Measurements from ENCODE around the gene COX6A2. TPM values are rescaled to one million over a fixed set of nuclear protein-coding genes. Genes with fewer than 3 reads are reported as not detected.

COX6A2 gene
- total and polyA plus RNA-seq, 2 experiments from 2014 or later = 6.0 TPM; not detected in 1

DNA sequence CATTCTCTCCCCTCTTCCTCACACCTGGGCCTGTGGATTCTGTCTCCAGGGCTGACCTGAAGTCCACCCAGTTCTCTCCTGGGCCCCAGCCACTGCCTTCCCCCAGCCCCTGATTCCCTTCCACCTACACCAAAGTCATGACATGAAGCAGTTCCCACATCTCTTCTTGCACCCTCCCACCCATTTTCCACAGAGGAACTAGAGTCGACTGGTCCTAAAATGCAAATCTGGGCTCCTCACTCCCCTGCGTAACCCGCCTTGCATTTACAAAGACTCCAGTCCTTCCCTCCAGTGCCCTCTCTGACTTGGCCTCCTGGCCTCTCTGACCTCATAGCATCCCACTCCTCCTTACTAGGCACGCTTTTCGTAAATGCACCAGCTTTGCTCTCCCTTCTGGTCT is 14.8 kb downstream of the COX6A2 start:
- Histone ChIP-seq H4K20me1 (replicated peaks; ENCODE audit: insufficient read depth) (no peaks in the 10 kb centered on the region), H3F3A (replicated peaks; ENCODE audit: low read depth) (no peaks in the 10 kb centered on the region), H3K36me3 (ENCODE audit: insufficient read depth) (no peaks in the 10 kb centered on the region), H3K27me3 (ENCODE audit: insufficient read depth) (no peaks in the 10 kb centered on the region), H3K27ac (ENCODE audit: low read depth) (no peak overlapping the region), H3K4me1 (ENCODE audit: insufficient read depth) (no peaks in the 10 kb centered on the region), H3K4me2 (no peak overlapping the region), H3K4me3 (no peak overlapping the region), H3K9me2 (ENCODE audit: insufficient read depth) (no peaks in the 10 kb centered on the region), H3K79me2 (replicated peaks; ENCODE audit: insufficient read depth) (no peaks in the 10 kb centered on the region), H2AFZ (no peak overlapping the region)
- Mint-ChIP-seq H3K27me3 (ENCODE audit: insufficient read depth, low read depth, poor library complexity) (peaks cover 12% of the 10 kb centered on the region), H3K9me3 (peaks cover 2% of the 10 kb centered on the region; the same call in 2 of the 3 replicates), H3K4me1 (no peaks in the 10 kb centered on the region), H3K4me3 (no peak overlapping the region), H3K36me3 (ENCODE audit: low read depth) (no peaks in the 10 kb centered on the region; the same call in 2 of the 3 replicates), H3K27ac (no peak overlapping the region)
- no peak for TF ChIP-seq ZNF331 (CRISPR knock-in tag; IDR thresholded peaks at IDR 0.05; ENCODE audit: low read depth)
- ATAC-seq (no peak), DNase-seq (ENCODE audit: low spot score) (no peak)

DNA sequence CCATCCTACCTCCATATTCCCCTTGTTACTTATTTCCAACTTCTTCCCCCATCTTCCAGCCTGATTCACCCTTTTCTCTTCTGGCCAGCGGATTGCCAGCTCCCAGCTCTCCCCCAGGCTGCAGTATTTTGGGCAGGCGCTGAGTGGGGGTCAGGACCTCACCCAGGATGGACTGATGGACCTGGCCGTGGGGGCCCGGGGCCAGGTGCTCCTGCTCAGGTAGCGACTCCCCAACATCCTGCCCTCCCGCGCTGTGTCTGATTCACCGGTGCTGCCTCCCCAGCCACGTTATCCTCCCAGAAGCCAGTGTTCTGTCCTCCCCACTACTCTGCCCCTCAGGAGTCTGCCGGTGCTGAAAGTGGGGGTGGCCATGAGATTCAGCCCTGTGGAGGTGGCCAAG is 15.4 kb downstream of the COX6A2 start:
- DNase-seq (ENCODE audit: low spot score) = no peak
- no peak for ATAC-seq
- Histone ChIP-seq H3K4me2 (no peak overlapping the region), H3K9me2 (ENCODE audit: insufficient read depth) (no peaks in the 10 kb centered on the region), H3K27ac (ENCODE audit: low read depth) (no peak overlapping the region), H3K27me3 (ENCODE audit: insufficient read depth) (no peaks in the 10 kb centered on the region), H3K36me3 (ENCODE audit: insufficient read depth) (no peaks in the 10 kb centered on the region), H4K20me1 (replicated peaks; ENCODE audit: insufficient read depth) (no peaks in the 10 kb centered on the region), H3F3A (replicated peaks; ENCODE audit: low read depth) (no peaks in the 10 kb centered on the region), H3K4me1 (ENCODE audit: insufficient read depth) (no peaks in the 10 kb centered on the region), H2AFZ (no peak overlapping the region), H3K79me2 (replicated peaks; ENCODE audit: insufficient read depth) (no peaks in the 10 kb centered on the region), H3K4me3 (no peak overlapping the region)
- TF ChIP-seq, protein P1, sequence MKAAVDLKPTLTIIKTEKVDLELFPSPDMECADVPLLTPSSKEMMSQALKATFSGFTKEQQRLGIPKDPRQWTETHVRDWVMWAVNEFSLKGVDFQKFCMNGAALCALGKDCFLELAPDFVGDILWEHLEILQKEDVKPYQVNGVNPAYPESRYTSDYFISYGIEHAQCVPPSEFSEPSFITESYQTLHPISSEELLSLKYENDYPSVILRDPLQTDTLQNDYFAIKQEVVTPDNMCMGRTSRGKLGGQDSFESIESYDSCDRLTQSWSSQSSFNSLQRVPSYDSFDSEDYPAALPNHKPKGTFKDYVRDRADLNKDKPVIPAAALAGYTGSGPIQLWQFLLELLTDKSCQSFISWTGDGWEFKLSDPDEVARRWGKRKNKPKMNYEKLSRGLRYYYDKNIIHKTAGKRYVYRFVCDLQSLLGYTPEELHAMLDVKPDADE (IDR thresholded peaks at IDR 0.05) = no peak
- TF ChIP-seq JUNB (IDR thresholded peaks at IDR 0.05; ENCODE audit: unreplicated experiment) = no peak
- TF ChIP-seq, protein P2, sequence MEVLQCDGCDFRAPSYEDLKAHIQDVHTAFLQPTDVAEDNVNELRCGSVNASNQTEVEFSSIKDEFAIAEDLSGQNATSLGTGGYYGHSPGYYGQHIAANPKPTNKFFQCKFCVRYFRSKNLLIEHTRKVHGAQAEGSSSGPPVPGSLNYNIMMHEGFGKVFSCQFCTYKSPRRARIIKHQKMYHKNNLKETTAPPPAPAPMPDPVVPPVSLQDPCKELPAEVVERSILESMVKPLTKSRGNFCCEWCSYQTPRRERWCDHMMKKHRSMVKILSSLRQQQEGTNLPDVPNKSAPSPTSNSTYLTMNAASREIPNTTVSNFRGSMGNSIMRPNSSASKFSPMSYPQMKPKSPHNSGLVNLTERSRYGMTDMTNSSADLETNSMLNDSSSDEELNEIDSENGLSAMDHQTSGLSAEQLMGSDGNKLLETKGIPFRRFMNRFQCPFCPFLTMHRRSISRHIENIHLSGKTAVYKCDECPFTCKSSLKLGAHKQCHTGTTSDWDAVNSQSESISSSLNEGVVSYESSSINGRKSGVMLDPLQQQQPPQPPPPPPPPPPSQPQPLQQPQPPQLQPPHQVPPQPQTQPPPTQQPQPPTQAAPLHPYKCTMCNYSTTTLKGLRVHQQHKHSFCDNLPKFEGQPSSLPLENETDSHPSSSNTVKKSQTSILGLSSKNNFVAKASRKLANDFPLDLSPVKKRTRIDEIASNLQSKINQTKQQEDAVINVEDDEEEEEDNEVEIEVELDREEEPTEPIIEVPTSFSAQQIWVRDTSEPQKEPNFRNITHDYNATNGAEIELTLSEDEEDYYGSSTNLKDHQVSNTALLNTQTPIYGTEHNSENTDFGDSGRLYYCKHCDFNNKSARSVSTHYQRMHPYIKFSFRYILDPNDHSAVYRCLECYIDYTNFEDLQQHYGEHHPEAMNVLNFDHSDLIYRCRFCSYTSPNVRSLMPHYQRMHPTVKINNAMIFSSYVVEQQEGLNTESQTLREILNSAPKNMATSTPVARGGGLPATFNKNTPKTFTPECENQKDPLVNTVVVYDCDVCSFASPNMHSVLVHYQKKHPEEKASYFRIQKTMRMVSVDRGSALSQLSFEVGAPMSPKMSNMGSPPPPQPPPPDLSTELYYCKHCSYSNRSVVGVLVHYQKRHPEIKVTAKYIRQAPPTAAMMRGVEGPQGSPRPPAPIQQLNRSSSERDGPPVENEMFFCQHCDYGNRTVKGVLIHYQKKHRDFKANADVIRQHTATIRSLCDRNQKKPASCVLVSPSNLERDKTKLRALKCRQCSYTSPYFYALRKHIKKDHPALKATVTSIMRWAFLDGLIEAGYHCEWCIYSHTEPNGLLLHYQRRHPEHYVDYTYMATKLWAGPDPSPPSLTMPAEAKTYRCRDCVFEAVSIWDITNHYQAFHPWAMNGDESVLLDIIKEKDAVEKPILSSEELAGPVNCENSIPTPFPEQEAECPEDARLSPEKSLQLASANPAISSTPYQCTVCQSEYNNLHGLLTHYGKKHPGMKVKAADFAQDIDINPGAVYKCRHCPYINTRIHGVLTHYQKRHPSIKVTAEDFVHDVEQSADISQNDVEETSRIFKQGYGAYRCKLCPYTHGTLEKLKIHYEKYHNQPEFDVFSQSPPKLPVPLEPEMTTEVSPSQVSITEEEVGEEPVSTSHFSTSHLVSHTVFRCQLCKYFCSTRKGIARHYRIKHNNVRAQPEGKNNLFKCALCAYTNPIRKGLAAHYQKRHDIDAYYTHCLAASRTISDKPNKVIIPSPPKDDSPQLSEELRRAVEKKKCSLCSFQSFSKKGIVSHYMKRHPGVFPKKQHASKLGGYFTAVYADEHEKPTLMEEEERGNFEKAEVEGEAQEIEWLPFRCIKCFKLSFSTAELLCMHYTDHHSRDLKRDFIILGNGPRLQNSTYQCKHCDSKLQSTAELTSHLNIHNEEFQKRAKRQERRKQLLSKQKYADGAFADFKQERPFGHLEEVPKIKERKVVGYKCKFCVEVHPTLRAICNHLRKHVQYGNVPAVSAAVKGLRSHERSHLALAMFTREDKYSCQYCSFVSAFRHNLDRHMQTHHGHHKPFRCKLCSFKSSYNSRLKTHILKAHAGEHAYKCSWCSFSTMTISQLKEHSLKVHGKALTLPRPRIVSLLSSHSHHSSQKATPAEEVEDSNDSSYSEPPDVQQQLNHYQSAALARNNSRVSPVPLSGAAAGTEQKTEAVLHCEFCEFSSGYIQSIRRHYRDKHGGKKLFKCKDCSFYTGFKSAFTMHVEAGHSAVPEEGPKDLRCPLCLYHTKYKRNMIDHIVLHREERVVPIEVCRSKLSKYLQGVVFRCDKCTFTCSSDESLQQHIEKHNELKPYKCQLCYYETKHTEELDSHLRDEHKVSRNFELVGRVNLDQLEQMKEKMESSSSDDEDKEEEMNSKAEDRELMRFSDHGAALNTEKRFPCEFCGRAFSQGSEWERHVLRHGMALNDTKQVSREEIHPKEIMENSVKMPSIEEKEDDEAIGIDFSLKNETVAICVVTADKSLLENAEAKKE (CRISPR knock-in tag; IDR thresholded peaks at IDR 0.05) = no peak
- TF ChIP-seq, protein P3, sequence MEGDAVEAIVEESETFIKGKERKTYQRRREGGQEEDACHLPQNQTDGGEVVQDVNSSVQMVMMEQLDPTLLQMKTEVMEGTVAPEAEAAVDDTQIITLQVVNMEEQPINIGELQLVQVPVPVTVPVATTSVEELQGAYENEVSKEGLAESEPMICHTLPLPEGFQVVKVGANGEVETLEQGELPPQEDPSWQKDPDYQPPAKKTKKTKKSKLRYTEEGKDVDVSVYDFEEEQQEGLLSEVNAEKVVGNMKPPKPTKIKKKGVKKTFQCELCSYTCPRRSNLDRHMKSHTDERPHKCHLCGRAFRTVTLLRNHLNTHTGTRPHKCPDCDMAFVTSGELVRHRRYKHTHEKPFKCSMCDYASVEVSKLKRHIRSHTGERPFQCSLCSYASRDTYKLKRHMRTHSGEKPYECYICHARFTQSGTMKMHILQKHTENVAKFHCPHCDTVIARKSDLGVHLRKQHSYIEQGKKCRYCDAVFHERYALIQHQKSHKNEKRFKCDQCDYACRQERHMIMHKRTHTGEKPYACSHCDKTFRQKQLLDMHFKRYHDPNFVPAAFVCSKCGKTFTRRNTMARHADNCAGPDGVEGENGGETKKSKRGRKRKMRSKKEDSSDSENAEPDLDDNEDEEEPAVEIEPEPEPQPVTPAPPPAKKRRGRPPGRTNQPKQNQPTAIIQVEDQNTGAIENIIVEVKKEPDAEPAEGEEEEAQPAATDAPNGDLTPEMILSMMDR (conservative IDR thresholded peaks at IDR 0.05; ENCODE audit: low read depth in 2 of 2) = no peak
- TF ChIP-seq NANOG (IDR thresholded peaks at IDR 0.05; ENCODE audit: borderline replicate concordance) = no peak
- TF ChIP-seq EZH2 (IDR thresholded peaks at IDR 0.05; ENCODE audit: low read depth, unreplicated experiment) = no peak
- Mint-ChIP-seq H3K4me3 (no peak overlapping the region), H3K4me1 (no peaks in the 10 kb centered on the region), H3K36me3 (ENCODE audit: low read depth) (no peaks in the 10 kb centered on the region; the same call in 2 of the 3 replicates), H3K27me3 (ENCODE audit: insufficient read depth, low read depth, poor library complexity) (peaks cover 12% of the 10 kb centered on the region), H3K27ac (no peak overlapping the region), H3K9me3 (peaks cover 2% of the 10 kb centered on the region; the same call in 2 of the 3 replicates)

Measured in GM23338 (cell line).